Measurements from ENCODE around the gene ZFAND6.

GRCh38 chr15:80010131-80010673 is 49.3 kb upstream of the ZFAND6 start:
- TF ChIP-seq CTCF (conservative IDR thresholded peaks at IDR 0.05; ENCODE audit: low read length) (no peak), EZH2phosphoT487 (IDR thresholded peaks at IDR 0.05; ENCODE audit: borderline replicate concordance, low read depth, low read length) (no peak)

Measured in OCI-LY7 (cell line).